NCI-H2171 (cell line): ENCODE measurements around the gene DYNC1I2.

Source experiments
- DNase-seq: peaks from one replicate; lab custom pipeline; 2025; lab: John Stamatoyannopoulos, UW

Gene DYNC1I2

GRCh38 chr2:171778515-171778914 is 91.2 kb downstream of the DYNC1I2 start:
- no peak for DNase-seq

DNA sequence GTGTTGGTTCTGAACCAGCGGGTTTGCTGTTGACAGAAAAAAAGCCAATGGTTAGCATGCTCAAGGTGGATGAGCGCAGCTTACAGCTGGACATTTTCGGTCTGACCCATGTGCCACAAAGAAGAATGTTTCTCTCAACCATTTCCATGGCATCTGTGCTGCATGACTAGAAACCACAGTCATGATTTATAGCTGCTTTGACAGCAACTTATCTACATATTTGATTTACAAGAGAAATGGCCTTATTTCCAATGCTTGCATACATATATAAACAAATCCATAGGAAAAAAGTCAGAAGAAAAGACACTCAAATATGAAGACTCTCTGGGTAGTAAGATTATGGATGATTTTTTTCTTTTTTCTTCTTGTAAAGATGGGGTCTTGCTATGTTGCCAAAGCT is 98.2 kb downstream of the DYNC1I2 start:
- no peak for DNase-seq

DNA sequence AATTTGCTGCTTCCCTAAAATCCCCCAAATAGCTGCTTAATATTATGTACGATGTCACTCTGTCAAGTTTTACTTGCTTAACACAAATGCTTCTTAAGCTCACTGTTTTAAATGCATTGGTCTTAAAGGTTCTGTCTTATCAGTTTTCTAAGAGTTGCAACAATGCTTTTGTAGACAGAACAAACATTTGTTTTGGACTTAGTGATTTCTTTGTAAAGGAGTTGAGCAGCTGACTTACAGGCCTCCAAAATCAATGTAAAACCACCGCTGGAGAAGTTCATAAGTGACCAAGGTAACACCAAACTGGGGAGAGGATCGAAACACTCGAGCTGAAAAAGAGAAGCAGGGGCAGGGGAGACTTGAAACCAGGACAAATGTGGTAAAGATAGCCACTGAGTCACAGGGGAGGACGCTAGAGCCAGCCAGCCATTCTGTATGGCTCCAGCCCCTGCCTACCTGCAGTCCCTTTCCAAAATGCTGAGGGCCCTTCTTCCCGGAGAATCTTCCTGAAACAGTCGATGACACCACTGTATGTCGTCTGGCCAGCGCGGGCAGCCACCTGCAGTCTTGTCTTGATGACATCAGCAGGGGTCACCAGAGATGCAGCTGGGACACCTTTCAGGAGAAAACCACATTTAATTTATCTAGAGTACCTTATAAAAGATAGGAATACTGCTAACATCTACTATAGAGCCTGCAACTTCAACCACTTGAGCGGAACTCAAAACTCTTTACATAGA is 100.2 kb downstream of the DYNC1I2 start:
- no peak for DNase-seq

GRCh38 chr2:171788316-171788993 is 101.2 kb downstream of the DYNC1I2 start:
- no peak for DNase-seq

DNA sequence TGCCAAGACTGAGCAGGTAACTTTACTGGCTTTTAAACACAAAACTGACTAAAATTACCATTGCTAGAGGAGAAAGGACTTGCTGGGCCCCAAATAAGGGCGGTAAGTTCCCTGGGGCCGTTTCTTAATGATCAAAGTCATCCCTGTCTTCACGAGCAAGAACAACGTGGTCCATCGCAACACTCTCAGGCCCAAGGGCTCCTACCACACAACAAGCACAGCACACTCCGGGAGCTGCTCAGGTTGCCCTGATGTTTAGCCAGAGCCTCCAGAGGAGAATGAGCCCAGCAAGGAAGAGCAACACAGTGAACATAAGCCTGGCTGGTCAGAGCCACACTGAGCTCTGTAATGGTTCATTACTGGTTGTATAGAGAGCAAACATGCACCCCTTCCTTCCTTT is 102.7 kb downstream of the DYNC1I2 start:
- DNase-seq = no peak

GRCh38 chr2:171791361-171791760 is 104.1 kb downstream of the DYNC1I2 start:
- no peak for DNase-seq

DNA sequence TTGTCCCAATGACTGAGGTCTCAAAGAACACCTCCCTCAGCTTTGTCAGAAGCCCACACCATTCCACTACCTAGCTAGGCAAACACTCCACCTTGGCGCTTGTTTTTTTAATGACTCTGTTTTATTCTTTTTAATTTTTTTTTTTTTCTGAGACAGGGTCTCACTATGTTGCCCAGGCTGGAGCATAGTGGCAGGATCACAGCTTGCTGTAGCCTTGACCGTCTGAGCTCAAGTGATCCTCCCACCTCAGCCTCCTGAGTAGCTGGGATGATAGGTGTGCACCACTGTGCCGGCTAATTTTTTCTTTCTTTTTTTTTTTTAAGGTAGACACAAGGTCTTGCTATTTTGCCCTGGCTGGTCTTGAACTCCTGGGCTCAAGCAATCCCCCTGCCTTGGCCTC is 104.9 kb downstream of the DYNC1I2 start:
- DNase-seq = no peak

DNA sequence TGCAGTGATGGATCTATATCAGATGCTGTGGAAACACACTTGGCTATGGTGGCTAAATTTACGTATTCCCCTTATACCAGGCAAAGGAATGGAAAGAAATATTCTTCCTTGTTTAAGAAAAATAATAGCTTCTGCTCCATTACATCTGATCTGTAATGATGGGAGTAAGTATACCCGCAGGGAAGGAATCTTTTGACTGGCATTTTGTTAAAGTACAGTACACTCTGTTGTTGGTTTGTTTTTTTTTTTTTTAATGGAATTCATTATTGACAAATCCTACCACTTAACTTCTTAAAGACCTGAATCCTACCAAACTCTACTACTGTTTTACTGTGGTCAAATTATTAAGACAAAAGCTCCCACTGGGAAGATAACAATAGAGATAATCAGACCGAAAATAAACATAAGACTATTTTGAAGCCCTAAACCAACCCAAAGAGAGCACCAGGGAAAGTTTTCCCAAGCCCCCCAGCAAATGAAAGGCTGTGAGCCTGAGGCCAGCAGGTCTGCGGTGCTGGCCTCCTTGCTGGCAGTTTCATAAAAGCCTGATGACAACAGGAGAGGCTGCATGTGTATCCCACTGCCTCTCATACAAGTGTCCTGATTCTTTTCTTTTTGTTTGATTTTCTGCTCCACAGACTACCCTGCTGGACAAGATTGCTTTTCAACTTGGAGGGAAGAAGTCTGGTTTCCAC is 105.8 kb downstream of the DYNC1I2 start:
- no peak for DNase-seq

- no peak for DNase-seq
Observed at GRCh38 chr2:171793691-171794678, 106.7 kb downstream of the DYNC1I2 start.

DNA sequence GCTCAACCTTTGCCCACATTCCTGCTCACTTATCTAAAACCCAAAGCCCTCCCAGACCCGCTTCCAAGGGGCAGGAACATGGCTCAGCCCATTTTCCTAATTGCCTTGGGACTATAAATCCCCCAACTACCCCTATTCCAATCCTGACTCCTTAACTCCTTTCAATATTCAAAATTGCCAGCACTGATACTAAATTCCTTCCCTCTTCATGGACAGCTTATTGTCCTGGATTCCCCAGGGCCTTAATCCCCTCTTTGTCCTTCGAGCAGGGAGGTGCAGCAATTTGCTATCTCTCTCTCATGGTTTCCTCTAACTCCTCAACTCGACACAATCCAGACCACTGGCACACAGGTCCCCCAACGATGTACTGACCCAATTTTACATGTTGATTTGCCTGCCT is 107.6 kb downstream of the DYNC1I2 start:
- DNase-seq = no peak
